ENCODE results near the gene PLCL2.
A peak's percentile ranks its signal among the peaks of the same experiment; 100 is the strongest.

PLCL2 gene

DNA sequence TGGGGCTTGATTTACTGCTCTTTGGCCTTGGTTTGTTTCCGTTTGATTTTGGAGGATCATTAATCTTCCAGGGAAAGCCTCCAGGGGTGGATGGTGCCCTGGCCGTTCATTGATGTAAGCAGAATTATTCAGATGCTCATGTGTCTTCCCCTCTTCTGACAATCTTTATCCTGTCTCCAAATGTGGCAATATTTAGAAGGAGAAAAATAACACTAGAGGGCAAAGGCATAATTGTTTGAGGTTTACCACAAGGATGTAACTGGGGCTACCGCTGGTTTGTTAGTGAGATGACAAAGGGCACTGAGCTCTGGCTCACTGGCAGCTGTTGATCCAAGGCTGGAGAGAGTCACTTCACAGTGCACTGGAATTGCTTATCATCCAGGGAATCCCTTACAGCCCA lies 18.2 kb upstream of the PLCL2 start:
- no peak for DNase-seq

DNA sequence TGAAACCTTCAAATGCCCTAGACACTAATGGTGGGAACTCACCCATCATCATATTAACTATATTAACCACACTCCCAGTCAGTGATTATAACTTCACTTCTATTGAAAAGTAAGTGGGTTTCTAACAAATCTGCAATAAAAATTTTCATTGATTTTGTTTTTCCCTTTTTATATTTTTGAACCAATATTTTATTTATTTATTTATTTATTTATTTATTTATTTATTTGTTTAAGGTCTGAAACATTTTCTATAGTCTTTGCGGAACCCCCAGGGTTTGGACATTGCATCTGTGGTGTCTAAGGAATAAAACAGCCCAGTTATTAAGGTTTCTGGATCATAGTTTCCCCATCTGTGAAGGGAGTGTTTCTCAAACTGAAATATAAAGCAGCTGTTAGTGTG lies 16.2 kb upstream of the PLCL2 start:
- DNase-seq: no peak

DNA sequence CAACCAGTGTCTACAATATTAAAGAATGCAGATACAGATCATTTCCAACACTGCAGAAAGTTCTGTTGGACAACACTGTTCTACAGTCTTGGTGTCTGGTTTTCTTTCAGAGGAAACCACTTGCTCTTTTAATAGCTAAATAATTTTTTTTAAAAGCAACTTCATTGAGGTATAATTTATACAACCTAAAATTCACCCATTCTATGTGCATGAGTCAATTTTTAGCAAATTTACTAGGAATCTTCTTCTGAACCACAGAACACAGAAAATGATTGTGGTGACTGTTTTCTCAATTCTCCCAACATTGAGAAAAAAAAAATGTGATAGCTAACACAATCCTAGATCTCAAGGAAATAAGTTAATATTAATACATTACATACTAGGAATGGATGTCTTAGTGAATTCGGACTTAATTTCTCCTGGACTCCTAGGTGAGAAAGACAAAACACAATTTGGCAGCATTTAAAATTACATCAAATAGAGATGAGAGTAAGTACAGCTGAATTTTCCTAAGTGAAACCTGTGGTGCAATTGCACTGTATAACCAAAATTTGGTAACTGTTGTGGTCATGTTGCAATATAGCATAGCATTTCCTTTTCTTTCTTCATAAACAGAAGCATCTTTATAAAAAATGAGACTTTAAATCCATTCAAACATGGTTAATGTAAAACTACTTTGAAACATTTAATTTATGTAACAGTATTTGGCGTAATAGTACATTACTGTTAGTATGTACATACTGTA lies 15.3 kb upstream of the PLCL2 start:
- DNase-seq: no peak

DNA sequence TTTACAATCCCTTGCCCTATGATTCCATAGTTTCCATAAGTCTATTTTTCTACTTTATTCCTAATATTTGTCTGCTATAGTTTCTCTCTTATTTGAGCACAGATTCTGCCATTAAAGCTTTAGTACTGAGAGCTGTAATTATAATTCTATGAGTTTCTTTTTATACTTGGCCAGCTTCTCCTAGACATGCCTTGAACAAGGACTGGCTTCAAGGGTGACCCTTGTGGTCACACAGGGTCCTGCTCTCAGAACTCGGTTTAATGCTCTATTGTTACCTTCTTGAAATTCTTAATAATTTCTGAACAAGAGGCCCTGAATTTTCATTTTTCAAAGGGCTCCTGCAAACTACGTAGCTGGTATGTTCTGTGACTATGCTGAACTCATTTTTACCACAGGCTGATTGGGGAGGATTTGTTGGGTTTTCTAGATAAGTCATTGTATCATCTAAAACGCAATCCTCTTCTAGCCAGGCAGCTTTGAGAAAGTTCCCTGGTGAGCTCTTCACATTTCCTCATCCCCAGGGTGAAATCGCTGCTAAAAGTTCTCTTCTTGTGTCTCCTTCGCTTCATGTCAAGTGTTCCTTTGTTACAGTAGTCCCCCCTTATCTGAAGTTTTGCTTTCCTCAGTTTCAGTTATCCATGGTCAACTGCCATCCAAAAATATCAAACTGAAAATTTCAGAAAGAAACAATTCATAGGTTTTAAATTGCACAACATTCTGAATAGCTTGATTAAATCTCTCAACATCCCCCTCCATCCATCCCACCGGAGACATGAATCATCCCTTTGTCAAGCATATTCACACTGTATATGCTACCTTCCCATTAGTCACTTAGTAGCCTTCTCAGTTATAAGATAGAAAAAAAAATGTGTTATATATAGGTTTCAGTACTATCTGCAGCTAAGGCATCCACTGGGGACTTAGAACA lies 12.6 kb upstream of the PLCL2 start:
- no peak for DNase-seq

DNA sequence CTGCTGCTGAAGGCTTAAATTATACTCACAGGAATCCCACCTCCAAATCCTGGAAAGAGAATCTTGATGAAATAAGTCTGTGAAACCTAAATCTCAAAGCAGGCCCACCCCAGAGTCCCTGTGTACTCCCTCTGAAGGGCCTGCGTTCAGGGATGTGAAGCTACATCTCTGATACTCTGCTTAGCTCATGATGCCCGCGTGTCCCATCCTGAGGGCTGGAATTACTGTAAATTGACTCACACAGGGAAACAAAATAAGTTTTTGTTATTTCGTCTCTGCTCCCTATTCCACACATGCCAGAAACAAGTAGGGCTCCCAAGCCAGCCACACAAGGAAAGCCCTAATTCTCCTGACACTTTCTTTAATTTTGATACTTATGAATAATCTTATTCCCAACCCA lies 10.9 kb upstream of the PLCL2 start:
- no peak for DNase-seq

DNA sequence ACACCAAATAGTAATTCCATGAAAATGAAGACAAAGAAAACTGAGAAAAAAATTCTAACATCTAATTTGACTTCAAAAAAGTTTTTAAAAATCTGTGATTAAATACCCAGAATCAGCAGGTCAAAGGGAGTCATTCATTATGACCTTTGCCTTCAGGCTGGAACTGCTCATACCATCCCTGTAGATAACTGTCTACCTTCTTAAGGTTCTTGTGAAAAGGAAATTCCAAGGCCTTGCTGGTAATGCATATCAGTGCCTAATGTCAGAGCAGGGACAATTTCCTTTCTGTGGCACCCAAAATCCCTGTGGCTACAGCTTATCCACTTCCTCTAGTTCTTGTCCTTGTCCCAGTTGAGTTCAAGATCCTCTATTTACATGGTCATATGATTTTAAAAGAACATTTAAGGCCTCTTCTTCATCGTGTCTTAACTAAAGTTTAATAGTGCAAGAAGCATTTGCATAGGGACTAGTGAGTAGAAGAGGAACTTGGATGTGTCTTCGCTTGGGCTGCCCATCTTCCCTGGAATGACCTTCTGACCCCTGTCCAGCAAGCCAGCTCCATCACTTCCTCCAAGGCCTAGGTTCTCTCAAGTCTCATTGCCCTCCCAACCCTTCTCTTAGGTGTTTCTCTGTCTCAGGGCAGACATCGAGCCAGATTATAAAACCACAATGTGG lies 8.7 kb upstream of the PLCL2 start:
- DNase-seq: no peak

DNA sequence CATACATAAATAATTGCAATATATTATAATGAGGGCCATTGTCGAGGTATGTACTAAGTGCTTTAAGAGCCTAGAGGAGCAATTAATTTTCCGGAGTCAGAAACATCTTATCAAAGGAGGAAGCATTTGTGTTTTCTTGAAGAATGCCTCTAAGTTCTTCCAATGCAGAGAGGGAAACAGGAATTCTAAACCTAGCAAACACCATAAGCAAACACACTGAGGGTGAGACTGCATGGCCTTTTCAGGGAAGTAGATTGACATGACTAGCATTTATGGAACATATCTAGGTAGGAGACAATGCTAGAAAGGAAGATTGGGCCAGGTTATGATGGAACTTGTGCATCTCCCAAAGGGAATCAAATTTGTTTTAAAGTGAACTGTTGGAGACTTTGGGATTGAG lies 7.2 kb upstream of the PLCL2 start:
- DNase-seq: no peak

- no peak for DNase-seq
These were observed 6.8 kb upstream of the PLCL2 start for GRCh38 chr3:16877911-16878310.

DNA sequence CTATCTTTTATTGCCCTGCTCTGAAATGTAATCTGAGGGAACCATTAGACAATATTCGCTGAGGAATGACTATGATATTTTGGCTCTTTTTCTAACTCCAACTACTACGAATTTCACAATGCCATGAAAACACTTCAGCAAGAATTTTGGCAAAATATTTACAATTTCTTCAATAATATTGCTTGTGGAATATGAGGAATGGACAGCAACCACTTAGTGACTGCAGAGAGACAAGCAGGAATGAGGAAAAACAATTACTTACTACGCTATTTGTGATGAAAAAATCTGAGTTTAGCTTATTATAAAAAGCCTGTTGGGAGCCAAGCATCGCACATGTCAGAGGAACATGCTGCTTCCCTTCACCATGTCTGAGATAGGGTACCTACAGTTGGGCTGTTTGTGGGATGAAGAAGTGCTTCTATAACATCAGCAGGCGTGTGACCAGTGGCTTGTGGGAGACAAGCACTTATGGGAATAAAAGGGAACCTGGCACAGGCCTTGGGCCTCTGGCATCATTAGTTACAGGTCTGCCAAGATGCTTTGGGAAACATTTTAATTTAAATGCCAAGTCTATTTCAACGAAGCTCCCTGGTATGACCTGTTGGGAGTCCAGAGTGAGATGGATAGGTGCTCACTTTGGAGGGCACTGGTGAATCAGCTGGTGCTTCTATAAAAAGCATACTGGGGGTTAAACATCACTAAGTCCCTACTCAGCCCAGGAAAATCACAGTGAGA lies 2.7 kb upstream of the PLCL2 start:
- DNase-seq: no peak

- DNase-seq: no peak
These were observed 1.6 kb upstream of the PLCL2 start for GRCh38 chr3:16883057-16883722.

DNA sequence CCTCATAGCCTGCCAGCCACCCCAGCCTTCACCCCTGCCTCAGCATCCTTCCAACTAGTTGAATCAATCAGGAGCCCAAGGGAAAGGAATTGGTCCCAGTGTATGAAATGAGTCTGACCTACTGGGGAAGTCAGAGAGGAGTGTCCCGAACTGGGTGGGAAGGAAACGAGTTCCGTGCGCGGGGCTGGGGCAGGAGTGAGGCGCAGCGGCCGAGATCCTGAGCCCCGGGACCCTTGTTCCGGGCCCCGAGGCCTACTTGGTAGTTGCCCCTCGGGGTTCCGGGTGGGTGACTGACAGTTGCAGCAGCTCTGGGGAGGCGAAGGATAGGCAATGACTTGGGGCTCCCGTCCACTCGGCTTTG lies 1.1 kb upstream of the PLCL2 start:
- no peak for DNase-seq

GRCh38 chr3:16884084-16884747 lies 539 bp upstream of the PLCL2 start:
- peak; percentile 19 for DNase-seq

GRCh38 chr3:16885593-16886302 lies 993 bp downstream of the PLCL2 start:
- DNase-seq: no peak

DNA sequence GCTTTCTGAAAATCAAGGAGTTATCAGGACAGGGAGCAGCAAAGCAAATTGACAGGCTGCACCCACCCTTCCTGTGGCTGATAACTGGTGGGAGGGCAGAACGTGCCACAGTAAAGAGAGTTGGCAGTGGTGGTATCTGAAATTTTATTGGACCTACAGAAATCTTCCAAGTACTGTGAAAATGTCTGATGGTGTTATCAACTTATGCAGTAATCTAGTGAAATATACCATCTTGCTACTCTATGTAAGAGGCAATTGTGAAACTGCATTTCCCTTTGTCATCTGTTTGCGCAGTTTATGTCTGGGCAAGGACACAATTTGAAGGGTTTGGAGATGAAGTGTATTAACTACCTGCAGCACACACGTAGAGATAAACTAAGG lies 1.5 kb downstream of the PLCL2 start:
- no peak for DNase-seq

- DNase-seq: no peak
These were observed 2.4 kb downstream of the PLCL2 start for GRCh38 chr3:16887130-16887529.

DNA sequence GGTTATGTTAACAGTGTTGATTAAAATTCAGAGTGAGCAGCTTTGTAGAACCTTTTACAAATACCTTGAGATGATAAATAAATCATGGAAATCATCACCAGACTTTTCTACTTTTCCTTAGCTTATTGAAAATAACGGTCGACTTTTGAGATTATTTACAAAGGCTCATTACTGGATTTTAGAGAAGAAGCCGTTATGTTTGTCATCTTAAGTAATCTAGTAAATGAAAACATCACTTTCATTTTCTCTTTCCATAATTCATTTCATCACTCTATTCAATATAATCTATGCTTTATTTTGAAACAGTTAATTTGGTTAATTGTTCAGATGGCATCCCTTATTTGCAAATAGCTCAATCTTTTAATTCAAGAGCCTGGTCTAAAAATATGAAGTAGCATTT lies 3.6 kb downstream of the PLCL2 start:
- DNase-seq: no peak

- no peak for DNase-seq
These were observed 4.2 kb downstream of the PLCL2 start for GRCh38 chr3:16888785-16889607.

GRCh38 chr3:16890597-16891333 lies 6.0 kb downstream of the PLCL2 start:
- DNase-seq: no peak

- no peak for DNase-seq
These were observed 9.0 kb downstream of the PLCL2 start for GRCh38 chr3:16893618-16894200.

Data from NCI-H526 treated with DMSO at 0.1 percent for 48 hours (cell line).